Gastrocnemius medialis (tissue), 4 donors: ENCODE data around the gene GFOD1. TPM values are rescaled to one million over a fixed set of nuclear protein-coding genes. Genes with fewer than 3 reads are reported as not detected.

Experiments
- ATAC-seq, 2 donors: fragments of 150-250 bp; one replicate each; pipeline ENCODE4 v1.9.1; 2016
- DNase-seq, 2 donors: peaks; one replicate each; pipeline ENCODE4 v3.0.0-alpha.2; 2019
- H3K27ac ChIP-seq, 4 donors: fragments of 200-600 bp; sonication (generic); 1 replicate in 1 of 4; 2 replicates in 3 of 4; pipeline ENCODE4 v1.5.1; 2016 to 2018; ENCODE audit warnings: mild to moderate bottlenecking in 2 of 4, moderate library complexity in 1 of 4
- H3K27me3 ChIP-seq, 3 donors: fragments of 200-600 bp; sonication (generic) in 2 of 3; 1 replicate in 1 of 3; 2 replicates in 2 of 3; pipeline versions ENCODE4 v1.5.1 to v1.6.0; 2016 to 2019; ENCODE audit warnings: mild to moderate bottlenecking in 1 of 3, moderate library complexity in 1 of 3
- H3K36me3 ChIP-seq, 2 donors: fragments of 200-600 bp; sonication (generic) in 1 of 2; one replicate each; pipeline ENCODE4 v1.5.1; 2017 to 2018
- H3K4me1 ChIP-seq, 2 donors: fragments of 200-600 bp; sonication (generic) in 1 of 2; one replicate each; pipeline ENCODE4 v1.5.1; 2016 to 2017; ENCODE audit warnings: mild to moderate bottlenecking in 2 of 2
- H3K4me3 ChIP-seq, 4 donors: fragments of 200-600 bp; sonication (generic) in 3 of 4; 1 replicate in 1 of 4; 2 replicates in 3 of 4; pipeline ENCODE4 v1.5.1; 2016 to 2019; ENCODE audit warnings: mild to moderate bottlenecking in 2 of 4
- H3K9me3 ChIP-seq, 3 donors: fragments of 200-600 bp; sonication (generic) in 2 of 3; 1 replicate in 1 of 3; 2 replicates in 2 of 3; pipeline ENCODE4 v1.5.1; 2016 to 2019
- POLR2A ChIP-seq, 2 donors: fragments of 450-650 bp; IDR thresholded peaks; one replicate each; pipeline ENCODE4 v1.6.1; 2017; ENCODE audit warnings: antibody characterized with exemption in 2 of 2, mild to moderate bottlenecking in 2 of 2, moderate library complexity in 2 of 2
- in situ Hi-C, 4 donors: fragments of 200-750 bp; cut with MboI; loops; one replicate each; pipeline versions ENCODE4 v1.15.0 to v1.8.0; 2017; ENCODE audit warnings: low sequenced_read_pairs in 4 of 4
- intact Hi-C: fragments of 100-400 bp; cut with DNase I; formaldehyde crosslinking; loops from one replicate; pipeline ENCODE4 v1.15.1; 2023; ENCODE audit warnings: low total_unique reads
- total RNA-seq, 4 donors: library from RNA; depleted of rRNA; stranded (reverse); fragments of >200 nt; gene quantifications; one replicate each; pipeline versions ENCODE4 v1.1.0 to v1.2.3, GENCODE V29; 2016
- TF ChIP-seq, protein P1 (sequence below), 5 experiments: fragments of 450-650 bp in 3 of 5; fragments of 200-600 bp in 2 of 5; sonication (generic) in 2 of 5; IDR thresholded peaks in 4 of 5; conservative IDR thresholded peaks in 1 of 5; 1 replicate in 4 of 5; 2 replicates in 1 of 5; pipeline ENCODE4 v1.5.1; 2016 to 2019; ENCODE audit warnings: antibody characterized with exemption in 5 of 5, mild to moderate bottlenecking in 3 of 5, moderate library complexity in 3 of 5

The GFOD1 gene
- total RNA-seq, 4 donors from 2014 or later = 9.0 to 31.8 (median 16.9) TPM

DNA sequence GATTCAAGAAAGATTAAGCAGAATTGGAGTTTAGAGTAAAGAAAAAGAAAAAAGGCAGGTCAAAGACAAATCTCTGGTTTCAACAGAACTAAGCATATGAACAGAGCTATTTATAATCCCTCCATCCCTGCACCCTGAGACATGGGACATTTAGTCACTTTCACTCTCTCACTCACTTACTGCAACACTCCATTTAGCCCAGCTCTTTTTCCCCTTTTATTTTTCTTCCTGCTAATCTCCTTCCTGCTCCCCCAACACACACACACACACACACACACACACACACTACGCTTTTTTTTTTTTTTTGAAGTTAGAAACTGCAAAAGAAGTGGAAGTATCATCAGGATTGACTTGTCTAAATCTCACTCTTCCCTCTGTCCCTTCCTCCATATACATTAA lies 113.9 kb downstream of the GFOD1 start:
- intact Hi-C loops = no loop called here

DNA sequence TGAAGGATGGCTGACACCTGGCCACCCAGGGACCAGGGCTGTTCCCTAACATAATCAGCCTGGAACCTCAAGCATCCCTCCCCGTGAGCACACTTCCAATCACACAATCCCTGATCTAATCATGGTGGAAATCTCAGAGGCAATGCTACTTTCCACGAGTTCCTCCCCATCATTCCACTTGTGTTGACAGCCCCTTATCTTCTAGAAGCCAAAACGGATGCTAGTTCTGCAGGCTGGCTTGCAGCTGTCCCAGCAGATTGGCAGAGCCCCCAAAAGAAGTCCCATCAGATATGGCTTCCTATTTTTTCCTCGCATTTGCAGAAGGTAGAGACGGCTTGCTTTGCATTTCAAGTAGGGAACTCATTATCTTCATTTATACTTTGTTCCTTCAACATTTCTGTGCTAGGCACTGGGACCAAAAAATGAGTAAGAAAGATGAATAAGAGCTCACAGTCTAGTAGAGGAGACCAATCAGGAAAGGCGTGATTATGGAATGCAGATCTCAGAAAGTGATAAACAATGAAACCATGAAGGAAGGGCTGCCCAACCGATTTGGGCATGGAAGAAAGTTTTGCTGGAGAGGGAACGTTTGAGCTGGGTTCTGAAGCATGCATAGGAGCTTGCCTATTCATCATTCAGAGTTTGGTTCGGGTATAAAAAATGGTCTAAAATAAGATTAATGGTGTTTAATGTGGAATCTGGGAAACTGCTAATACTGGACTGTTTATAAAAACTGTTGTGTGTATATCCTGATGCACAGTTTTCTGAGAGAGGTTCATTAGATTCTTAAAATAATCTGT lies 114.5 kb downstream of the GFOD1 start:
- H3K9me3 ChIP-seq = no peaks in the 10 kb centered on the region
- H3K27me3 ChIP-seq = no peaks in the 10 kb centered on the region
- no peak overlapping the region for H3K4me3 ChIP-seq
- ATAC-seq (no peak), DNase-seq (no peak)
- peaks cover 0 to 12% of the 10 kb centered on the region in 2 donors for H3K36me3 ChIP-seq
- H3K27ac ChIP-seq = no peak overlapping the region
- intact Hi-C loops = no loop called here
- in situ Hi-C loops = no loop called here
- H3K4me1 ChIP-seq = peaks cover 23 to 27% of the 10 kb centered on the region in 2 donors
- TF ChIP-seq POLR2A (IDR thresholded peaks at IDR 0.05) = no peak
- TF ChIP-seq, protein P1, sequence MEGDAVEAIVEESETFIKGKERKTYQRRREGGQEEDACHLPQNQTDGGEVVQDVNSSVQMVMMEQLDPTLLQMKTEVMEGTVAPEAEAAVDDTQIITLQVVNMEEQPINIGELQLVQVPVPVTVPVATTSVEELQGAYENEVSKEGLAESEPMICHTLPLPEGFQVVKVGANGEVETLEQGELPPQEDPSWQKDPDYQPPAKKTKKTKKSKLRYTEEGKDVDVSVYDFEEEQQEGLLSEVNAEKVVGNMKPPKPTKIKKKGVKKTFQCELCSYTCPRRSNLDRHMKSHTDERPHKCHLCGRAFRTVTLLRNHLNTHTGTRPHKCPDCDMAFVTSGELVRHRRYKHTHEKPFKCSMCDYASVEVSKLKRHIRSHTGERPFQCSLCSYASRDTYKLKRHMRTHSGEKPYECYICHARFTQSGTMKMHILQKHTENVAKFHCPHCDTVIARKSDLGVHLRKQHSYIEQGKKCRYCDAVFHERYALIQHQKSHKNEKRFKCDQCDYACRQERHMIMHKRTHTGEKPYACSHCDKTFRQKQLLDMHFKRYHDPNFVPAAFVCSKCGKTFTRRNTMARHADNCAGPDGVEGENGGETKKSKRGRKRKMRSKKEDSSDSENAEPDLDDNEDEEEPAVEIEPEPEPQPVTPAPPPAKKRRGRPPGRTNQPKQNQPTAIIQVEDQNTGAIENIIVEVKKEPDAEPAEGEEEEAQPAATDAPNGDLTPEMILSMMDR (IDR thresholded peaks at IDR 0.05 in 4 of 5, conservative IDR thresholded peaks at IDR 0.05 in 1 of 5) = no peak

More for the DNA sequence above, 113.9 kb downstream of the GFOD1 start:
- Histone ChIP-seq H3K27me3 (no peaks in the 10 kb centered on the region), H3K36me3 (peaks cover 0 to 13% of the 10 kb centered on the region in 2 donors), H3K4me1 (peaks cover 17 to 21% of the 10 kb centered on the region in 2 donors), H3K4me3 (no peak overlapping the region), H3K27ac (no peak overlapping the region), H3K9me3 (no peaks in the 10 kb centered on the region)
- ATAC-seq (peak in 1 of 2 donors; percentile 68), DNase-seq (no peak)
- in situ Hi-C loops = no loop called here
- TF ChIP-seq, protein P1 (IDR thresholded peaks at IDR 0.05 in 4 of 5, conservative IDR thresholded peaks at IDR 0.05 in 1 of 5) = no peak
- no peak for TF ChIP-seq POLR2A (IDR thresholded peaks at IDR 0.05)

DNA sequence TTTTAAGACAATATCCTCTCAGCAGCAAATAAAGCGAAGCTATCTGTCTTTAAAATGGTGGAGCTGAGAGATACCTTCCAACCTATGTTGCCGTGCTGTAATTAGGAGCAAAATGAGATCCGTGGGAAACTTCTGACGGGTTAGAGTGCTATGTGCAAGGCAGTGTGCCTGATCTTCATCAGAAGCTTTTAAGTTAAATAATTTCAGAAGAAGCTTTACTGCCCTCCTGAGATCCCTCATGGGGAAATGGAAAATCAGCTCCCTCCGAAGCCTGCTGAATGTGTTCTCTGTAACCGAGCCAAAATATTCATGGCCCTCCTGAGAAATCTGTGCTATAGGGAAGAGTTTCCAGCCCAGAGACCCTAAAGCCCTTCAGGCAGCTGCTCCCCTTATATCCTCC lies 115.3 kb downstream of the GFOD1 start:
- DNase-seq = no peak
- no peak for ATAC-seq
- in situ Hi-C loops (no loop called here), intact Hi-C loops (no loop called here)
- Histone ChIP-seq H3K9me3 (no peaks in the 10 kb centered on the region), H3K27me3 (no peaks in the 10 kb centered on the region), H3K36me3 (peaks cover 0 to 4% of the 10 kb centered on the region in 2 donors), H3K4me1 (peaks cover 31% of the 10 kb centered on the region in 2 donors), H3K27ac (no peak overlapping the region), H3K4me3 (no peak overlapping the region)
- no peak for TF ChIP-seq POLR2A (IDR thresholded peaks at IDR 0.05)
- TF ChIP-seq, protein P1 (IDR thresholded peaks at IDR 0.05 in 4 of 5, conservative IDR thresholded peaks at IDR 0.05 in 1 of 5) = no peak

DNA sequence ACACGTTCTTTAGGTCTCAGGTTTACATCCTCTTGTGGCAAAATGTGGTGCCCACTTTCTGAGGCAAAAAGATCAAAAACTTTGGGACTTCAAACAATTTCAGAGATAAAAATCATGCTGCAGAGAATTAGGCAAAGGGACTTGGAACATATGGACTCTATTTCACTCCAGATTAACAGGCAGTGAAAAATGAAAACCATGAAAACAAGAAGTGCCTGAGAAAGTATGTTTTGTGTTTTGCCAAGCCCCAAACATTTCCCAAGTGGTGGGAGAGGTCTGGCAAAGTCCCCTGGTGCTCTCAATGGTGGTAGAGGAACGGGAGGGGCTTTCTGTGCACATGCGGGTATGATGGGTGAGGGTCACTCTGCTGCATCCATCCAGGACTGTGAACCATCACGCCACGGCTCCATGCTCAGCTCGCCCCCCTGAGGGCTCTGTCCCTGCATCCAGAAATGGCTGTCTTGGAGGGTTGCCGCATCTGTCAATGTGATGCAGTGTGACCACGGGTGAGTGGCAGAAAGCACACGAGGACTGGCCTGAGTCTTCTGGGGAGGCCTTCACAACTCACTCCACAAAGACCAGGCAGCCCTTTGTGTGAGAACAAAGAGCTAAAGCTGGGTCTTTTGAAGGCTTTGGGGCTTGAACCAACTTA lies 115.9 kb downstream of the GFOD1 start:
- intact Hi-C loops (no loop called here), in situ Hi-C loops (no loop called here)
- TF ChIP-seq, protein P1 (IDR thresholded peaks at IDR 0.05 in 4 of 5, conservative IDR thresholded peaks at IDR 0.05 in 1 of 5) = no peak
- no peak for TF ChIP-seq POLR2A (IDR thresholded peaks at IDR 0.05)
- H3K36me3 ChIP-seq = no peaks in the 10 kb centered on the region
- DNase-seq (no peak), ATAC-seq (no peak)
- no peak overlapping the region for H3K4me3 ChIP-seq
- no peak overlapping the region for H3K27ac ChIP-seq
- peaks cover 31% of the 10 kb centered on the region in 2 donors for H3K4me1 ChIP-seq
- no peaks in the 10 kb centered on the region for H3K27me3 ChIP-seq
- no peaks in the 10 kb centered on the region for H3K9me3 ChIP-seq
